Tibial nerve (tissue), 3 donors: ENCODE data around the gene CCDC57.

Source experiments
- CTCF ChIP-seq, 5 experiments: fragments of 200-600 bp in 3 of 5; fragments of 450-650 bp in 2 of 5; sonication (generic) in 3 of 5; IDR thresholded peaks; one replicate each; pipeline ENCODE4 v1.5.1; 2016 to 2019; ENCODE audit warnings: antibody characterized with exemption in 5 of 5, mild to moderate bottlenecking in 3 of 5, moderate library complexity in 2 of 5
- POLR2A ChIP-seq, 2 donors: fragments of 450-650 bp; IDR thresholded peaks; one replicate each; pipeline ENCODE4 v1.6.1; 2017; ENCODE audit warnings: antibody characterized with exemption in 2 of 2, mild to moderate bottlenecking in 2 of 2, moderate library complexity in 2 of 2

DNA sequence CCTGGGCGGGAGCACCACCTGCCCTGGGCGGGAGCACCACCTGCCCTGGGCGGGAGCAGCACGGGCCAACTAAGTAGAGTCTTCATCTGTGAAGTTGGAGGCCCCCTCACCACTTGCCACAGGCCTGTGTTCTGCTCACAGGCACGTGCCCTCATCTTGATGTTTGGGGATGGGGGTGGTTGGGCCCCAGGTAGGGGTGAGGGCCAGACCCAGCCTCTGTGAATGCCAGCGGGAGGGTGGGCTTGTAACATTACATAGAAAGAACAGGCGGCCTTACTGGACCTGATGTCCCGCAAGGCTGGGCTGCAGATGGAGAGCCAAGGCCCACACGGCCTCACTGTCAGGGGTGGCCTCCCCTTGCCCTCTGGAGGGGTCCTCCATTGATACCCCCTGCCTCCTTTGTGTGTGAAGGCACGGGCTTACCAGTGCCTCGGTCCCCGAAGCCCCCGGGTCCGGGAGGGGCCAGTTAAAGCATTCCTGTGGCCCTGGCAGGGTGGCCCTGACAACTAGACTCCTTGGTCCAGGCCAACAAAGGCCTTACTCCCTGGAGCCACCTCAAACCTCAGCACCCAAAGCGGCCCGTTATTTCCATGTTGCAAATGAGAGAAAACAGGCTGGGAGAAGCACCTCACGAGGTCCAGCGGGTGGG is 15.1 kb upstream of the CCDC57 start:
- TF ChIP-seq CTCF (IDR thresholded peaks at IDR 0.05) (no peak), POLR2A (IDR thresholded peaks at IDR 0.05) (no peak)
